CD4-positive, alpha-beta T cell treated with Interleukin-15 for 4 hours (primary cell): ENCODE results near the gene ABHD15.
A peak's percentile ranks its signal among the peaks of the same experiment; 100 is the strongest.

Experiments used
- DNase-seq: peaks from one replicate; pipeline ENCODE4 v3.0.0-alpha.2; 2020; ENCODE audit warnings: low spot score

Gene ABHD15, protein sequence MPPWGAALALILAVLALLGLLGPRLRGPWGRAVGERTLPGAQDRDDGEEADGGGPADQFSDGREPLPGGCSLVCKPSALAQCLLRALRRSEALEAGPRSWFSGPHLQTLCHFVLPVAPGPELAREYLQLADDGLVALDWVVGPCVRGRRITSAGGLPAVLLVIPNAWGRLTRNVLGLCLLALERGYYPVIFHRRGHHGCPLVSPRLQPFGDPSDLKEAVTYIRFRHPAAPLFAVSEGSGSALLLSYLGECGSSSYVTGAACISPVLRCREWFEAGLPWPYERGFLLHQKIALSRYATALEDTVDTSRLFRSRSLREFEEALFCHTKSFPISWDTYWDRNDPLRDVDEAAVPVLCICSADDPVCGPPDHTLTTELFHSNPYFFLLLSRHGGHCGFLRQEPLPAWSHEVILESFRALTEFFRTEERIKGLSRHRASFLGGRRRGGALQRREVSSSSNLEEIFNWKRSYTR

DNA sequence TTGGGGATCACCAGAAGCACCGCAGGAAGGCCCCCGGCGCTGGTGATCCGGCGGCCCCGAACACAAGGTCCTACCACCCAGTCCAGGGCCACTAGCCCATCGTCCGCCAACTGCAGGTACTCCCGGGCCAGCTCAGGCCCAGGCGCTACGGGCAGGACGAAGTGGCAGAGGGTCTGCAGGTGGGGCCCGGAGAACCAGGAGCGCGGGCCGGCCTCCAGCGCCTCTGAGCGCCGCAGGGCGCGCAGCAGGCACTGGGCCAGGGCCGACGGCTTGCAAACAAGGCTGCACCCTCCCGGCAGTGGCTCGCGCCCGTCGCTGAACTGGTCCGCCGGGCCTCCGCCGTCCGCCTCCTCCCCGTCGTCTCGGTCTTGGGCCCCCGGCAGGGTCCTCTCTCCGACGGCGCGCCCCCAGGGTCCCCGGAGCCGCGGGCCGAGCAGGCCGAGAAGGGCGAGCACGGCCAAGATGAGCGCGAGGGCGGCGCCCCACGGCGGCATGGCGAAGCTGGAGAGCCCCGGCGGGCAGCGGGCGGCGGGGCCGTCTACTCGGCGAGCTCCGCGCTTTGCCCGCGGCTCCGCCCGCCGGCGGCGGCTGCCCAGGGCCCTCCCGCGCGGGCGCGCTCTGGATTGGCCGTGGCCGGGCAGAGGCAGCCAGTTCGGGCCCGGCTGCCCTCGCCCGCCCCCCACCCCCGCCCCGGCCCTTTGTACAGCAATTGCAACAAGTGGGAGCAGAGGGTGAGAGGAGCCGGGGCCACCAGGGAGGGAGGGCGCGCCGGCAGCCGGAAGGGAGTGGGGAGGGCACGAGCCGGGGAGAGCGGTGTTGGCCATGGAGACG is at the start of gene ABHD15:
ABHD15 (minus strand) TSS at position 565 of the 831 bp plus-strand sequence; CDS start at position 494, 71 bp downstream.
- peak; percentile 51 for DNase-seq

DNA sequence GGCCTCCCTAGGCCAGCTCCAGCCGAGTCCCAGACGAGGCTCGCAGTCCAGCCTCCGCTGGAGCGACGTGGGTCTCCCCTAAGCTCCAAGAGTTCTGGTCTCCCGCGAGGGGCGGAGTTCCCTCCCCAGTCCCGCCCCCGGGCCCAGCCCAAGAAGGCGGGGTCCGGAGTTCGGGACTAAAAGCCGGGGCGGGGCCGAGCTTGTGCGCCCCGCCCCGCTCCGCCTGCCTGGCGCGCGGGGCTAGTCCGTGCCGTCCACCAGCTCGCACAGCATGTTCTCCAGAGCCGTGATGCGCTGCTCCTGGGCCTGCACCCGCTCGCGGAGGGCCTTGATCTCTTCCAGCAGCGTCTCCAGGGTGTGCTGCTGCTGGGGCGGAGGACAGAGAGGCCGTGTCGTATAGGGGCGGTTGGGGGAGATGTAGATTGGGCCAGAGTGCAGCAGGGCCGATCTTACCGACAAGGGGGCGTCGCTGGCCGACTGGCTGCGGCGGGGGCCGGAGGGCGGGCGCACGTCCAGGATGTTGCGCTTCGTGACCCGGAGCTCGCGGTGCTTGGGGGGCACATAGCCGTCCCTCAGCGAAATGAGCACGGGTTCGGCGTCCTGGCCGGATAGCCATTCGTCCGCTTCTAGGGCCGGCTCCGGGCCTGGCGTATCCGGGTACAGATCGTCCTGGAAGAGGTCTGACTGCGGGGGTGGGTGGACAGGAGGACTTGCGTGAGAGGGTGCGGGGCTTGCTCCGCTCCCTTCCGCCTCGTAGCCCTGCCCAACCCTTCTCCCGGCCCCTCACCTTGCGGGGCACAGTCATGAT is 48.9 kb upstream of the ABHD15 start:
- DNase-seq = peak; percentile 83

DNA sequence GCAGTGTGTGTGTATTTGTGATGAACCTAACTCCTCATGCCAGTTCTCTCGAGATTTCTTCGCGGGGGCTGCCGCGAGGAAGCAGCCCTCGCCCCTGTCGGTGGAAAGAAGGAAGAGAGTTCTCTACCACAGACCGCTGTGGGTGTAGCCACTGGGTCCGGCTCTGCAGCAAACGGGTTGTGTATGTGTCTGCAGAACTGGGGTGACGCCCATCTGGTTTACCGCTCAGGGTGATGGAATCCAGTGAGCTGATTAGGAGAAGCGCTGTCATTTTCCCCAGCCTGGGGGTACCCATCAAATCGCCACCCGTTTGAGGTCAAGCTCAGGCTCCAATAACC is 48.2 kb upstream of the ABHD15 start:
- DNase-seq = peak; percentile 77

DNA sequence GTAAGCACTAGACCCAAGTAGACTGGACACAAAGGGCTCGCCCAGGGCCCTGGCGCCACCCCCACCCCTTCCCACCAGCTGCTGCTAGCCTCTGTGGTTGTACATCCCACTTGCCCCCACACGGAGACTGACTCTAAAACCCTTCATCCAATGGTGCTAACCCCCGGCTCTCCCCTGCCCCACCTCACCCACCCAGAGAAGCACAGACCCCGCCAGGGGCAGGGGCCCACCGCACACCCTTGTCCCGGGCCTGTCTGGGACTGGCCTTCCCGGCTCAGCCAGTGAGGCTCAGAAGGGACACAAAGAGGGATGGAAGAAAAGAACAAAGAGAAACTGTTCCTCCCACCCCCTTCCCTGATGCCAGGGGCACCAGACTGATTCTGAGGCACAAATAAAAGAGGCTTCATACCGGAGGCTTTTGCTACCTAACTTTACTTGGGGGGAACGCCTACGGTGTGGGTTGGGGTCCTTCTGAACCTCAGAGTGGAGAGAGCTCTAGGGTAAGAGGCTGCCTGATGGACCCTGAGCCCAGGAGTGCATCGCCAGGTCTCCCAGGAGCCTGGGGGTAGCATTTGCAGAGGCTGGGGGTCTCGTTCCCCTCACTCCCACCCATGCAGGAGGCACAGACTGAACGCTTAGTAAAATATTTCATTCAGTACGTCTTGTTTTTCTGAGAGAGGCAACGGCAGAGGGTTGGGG is 47.7 kb upstream of the ABHD15 start:
- DNase-seq = no peak

DNA sequence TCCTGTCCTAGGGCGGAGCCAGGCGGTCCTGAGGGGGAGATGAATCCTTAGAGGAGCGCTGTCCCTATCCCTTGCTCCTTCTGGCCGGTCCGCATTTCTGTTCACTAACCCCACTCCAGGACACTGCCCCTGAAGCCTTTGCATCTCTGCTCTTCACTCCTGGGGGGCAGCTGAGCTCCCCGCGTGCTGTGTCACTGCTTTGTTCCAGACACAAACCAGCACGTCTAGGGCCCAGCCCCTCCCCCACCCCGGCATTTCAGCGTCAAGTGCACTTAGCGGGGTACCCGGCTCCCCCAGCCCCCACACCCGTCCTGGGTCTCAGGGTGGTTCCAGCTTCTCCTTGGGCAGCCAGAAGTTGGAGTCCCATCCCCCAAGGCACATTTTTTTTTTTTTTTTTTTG is 47.0 kb upstream of the ABHD15 start:
- DNase-seq = no peak

DNA sequence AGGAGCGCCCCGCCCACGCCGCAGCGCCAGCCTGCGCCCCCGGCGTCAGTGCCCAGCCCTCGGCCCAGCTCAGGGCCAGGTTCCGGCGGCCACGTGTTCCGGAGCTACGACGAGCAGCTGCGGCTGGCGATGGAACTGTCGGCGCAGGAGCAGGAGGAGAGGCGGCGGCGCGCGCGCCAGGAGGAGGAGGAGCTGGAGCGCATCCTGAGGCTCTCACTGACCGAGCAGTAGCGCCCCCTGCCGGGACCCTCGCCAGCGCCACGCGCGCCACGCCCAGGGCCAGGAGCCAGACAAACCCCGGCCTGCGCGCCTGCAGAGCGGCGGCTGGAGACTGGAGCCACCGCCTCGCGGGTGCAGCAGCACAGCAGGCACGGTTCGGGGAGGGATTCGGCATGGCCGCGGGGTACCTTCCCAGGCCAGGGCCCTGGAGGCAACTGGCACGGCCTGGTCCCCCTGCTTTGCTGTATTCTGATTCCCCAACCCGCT is 46.6 kb upstream of the ABHD15 start:
- DNase-seq = peak; percentile 94

DNA sequence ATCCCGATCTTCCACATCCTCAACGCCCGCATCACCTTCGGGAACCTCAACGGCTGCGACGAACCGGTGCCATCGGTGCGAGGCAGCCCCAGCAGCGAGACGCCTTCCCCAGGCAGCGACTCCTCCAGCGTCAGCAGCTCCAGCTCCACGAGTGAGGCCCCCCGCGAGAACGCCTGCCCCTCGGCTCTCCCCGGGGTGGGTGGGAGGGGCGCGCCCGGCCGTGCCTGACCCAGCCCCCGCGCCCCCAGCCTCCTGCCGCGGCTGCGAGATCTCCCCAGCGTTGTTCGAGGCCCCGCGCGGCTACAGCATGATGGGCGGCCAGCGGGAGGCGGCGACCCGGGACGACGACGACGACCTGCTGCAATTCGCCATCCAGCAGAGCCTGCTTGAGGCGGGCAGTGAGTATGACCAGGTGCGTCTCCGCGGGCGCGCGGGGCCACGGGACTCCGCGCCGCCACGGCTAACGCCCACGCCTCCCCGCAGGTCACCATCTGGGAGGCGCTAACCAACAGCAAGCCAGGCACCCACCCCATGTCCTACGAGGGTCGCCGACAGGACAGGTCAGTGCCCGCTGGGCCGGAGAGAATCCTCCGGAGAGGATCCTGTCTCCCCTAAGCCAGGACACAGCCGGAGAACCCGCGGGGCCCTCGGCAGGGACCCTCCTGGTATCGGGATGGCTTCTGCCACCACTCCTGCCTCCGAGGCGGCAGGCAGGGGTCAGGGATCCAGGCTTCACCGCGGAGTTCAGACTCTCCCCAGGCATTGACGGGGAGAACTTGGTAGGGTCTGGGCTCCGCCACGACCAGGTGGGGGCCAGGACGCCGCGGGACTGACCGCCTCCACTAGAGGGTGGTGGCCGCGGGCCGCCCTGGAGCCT is 45.8 kb upstream of the ABHD15 start:
- no peak for DNase-seq

DNA sequence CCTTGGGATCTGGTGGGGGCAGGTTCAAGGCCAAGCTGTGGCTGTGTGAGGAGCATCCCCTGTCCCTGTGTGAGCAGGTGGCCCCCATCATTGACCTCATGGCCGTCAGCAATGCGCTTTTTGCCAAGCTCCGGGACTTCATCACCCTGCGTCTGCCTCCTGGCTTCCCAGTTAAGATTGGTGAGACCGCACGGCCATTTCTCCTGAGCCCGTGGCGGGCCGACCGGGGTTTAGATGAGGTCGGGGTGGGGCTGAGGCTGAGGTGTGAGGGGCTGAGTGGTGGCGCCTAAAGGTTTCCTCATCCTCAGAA is 45.2 kb upstream of the ABHD15 start:
- DNase-seq = no peak

DNA sequence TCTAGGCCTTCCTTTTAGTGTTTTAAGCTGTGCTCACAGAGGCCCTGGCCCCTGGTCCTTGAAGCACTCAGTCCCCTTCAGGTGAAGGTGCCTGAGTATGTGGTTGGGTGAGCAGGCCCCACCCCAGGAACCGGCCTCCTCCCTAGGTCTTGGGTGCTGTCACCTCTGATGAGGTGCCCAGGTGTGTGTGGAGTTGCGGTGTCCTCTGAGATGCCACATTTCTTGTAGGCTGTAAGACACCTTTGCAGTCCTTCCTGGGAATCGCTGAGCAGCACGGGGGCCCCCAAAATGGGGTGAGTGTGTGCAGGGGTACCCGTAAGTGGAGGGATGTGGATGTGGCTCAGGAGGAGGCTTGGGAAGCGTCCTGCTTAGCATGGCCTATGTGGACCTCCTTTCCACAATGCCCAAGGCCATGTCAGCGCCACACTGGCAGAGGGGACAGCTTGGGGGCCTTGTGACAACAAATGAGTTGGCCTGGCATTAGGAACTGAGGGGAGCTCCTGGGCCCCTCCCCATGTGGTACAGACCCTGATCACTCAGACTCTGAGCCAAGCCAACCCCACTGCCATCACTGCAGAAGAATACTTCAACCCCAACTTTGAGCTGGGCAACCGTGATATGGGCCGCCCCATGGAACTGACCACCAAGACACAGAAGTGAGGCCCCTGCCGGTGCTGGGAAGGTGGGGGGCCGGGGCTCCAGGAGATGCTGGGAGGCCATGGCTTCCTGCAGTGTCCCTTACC is 44.7 kb upstream of the ABHD15 start:
- no peak for DNase-seq

DNA sequence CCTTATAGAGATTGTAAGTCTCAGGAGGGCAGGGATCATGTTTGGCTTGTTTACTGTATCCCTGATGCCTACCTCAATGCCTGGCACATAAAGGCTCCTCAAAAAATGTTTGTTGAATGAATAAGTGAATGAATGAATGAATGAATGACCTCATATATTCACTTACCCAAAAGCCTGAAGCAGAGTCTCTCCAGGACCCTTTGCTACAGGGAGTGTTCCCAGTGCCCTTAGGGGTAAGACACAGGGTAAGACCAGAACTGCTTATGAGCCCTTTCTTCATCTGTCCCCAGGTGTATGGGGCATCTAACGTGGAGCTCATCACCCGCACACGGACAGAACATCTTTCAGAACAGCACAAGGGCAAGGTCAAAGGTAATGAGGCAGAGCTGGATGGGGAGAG is 43.6 kb upstream of the ABHD15 start:
- no peak for DNase-seq

DNA sequence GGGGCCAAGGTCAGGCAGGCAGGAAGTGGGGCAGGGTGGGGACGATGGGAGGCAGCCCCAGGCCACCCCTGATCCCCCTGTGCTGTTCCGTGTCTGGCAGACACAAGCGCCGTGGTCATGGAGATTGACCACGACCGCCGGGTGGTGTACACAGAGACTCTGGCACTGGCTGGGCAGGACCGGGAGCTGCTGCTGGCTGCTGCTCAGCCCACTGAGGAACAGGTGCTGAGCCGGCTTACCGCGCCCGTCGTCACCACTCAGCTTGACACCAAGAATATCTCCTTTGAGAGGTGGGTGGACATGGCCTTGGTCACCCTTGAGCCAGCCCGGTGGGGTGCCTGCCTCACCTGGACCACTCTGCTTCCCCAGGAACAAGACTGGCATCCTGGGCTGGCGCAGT is 42.1 kb upstream of the ABHD15 start:
- DNase-seq = no peak

DNA sequence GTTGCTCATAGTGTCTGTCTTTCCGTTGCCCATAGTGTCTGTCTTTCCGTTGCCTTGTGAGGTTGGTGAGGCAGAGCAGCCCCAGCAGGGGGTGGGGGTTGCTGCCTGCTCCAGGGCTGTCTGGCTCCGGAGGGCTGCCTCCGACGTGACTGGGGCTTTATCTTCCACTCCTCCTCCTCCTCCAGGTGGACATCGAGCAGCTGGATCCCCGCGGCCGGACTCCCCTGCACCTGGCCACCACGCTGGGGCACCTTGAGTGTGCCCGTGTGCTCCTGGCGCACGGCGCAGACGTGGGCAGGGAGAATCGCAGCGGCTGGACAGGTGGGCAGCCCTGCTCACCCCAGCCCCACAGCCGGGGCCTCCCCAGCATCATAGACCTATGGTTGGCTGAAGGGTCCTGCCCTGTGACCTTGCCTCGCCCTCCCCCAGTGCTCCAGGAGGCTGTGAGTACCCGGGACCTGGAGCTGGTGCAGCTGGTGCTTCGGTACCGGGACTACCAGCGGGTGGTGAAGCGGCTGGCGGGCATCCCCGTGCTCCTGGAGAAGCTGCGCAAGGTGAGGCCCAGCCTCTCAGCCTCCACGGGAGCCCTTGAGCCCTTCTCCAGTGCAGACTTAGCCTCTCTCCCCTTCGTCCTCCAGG is 40.8 kb upstream of the ABHD15 start:
- DNase-seq = no peak

DNA sequence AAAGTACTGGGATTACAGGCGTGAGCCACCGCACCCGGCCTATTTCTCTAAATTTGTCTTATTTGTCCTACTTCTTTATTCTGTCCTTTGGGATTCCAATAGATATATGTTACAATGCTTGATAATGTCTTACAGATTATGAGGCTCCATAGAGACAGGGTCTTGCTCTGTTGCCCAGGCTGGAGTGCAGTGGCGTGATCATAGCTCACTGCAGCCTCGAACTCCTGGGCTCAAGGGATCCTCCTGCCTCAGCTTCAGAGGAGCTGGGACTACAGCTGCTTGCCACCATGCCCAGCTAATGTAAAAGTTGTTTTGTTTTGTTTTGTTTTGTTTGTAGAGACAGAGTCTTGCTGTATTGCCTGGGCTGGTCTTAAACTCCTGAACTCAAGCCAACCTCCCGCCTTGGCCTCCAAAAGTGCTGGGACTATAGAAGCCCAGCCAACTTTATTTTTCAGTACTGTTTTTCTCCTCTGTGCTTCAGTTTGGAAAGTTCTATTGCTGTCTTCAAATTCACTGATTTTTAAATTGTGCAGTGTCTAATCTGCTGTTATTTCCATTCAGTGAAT is 36.4 kb upstream of the ABHD15 start:
- no peak for DNase-seq

DNA sequence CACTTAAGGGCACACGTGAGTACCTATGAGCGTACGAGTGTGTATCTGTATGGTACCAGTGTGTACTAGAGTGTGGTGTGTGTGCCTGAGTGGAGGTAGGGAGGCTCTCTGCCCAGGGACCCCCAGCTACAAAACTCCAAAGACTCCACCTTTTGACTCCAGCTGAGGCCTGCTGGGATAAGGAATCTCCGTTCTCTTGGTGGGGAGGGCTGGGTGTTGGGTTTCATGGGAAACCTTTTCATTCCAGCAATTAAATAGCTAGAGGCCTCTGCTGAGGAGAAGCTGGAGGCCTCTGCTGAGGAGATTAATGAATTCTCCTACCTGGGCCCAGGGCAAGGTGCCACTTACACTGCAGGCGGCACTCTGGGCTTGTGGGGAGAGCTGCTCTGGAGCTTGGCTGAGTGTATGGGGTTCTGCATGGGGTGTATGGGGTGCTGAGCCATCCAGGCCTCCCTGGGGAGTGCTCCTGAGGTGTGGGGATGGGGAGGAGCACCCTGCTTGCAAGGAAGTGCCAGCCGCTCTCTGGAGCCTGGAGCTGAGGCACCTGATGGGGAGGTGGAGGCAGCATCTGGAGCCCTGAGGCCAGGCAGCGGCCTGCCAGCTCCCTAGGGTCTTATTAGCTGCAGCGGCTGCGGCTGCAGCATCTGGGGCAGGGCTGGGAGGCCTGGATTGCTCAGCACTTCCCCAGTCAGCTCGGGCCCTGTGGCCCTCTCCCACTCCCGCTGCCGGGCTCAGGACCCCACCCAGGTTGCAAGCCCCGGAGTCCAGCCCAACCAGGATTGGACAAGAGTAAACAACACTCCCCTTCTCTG is 30.7 kb upstream of the ABHD15 start:
- DNase-seq = no peak

DNA sequence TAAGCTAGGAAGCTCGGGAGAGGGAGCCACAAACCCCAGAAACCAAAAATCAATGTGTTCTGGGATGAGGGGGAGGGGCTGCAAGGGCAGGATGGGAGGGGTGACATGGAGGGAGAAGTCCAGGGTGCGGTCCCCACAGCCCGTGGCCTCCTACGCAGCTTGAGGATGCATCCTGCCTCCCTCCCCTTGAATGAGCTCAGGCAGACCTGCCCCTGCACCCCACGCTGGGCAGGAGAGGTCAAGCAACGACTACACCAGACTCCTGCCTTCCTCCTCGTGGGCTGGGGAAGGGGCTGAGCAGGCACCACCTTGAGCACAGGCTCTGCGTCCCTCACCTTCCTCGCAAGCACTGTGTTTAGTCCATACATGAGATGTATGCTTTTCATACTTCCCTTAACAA is 30.0 kb upstream of the ABHD15 start:
- DNase-seq = no peak

DNA sequence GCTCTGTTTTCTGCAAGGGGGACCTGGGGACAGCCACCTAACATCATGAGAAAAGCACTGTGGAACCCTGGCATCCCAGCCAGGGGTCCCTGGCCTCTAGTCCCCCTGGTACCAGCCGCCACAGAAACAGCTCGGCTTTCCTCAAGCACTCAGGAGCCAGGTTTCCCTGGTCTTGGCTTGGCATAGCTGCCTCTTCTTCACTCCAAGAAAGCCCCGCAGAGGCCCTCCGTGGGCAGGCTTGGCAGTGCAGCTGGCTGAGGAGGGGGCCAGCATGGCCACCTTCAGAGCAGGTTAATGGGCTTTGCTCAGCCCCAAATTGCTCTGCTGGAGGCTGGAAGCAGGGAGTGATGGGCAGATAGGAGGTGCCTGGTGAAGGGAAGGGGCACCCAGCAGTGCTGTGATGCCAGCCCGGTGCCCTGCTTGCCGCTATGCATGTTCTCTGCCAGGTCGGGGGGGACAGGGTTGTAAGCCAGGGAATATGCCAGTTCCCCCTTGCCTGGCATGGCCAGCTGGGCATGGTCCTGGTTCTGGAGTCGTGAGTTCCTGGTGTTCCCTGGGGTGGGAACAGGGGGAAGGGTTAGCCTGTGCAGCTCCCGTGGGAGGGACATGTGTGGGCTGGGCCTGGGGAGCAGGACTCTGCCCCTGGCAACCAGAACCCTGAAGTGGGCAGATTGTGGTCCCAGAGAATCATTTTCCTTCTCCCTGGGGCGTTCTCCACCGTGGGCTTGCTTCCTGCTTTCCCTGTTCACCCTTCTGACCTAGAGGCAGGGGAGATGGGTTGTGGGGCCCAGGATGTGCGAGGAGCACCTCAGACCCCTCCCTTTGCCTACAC is 29.3 kb upstream of the ABHD15 start:
- DNase-seq = no peak
